Measurements from ENCODE around the gene PAPSS2. TPM values are rescaled to one million over a fixed set of nuclear protein-coding genes. Genes with fewer than 3 reads are reported as not detected.
"Not testable (repeated sequence)": the region's sequence is repeated elsewhere in the genome, so short reads cannot be mapped to it uniquely, and the experiment has no call there.

Gene PAPSS2
- total and polyA plus RNA-seq, 2 experiments from 2014 or later, result 13.2 to 19.6 TPM

GRCh38 chr10:87746911-87747310 lies 87.2 kb downstream of the PAPSS2 start:
- peaks cover 37% of the 10 kb centered on the region for H3K4me1 Mint-ChIP-seq
- Histone ChIP-seq H3K4me1 (ENCODE audit: insufficient read depth) (peaks cover 25% of the 10 kb centered on the region), H4K20me1 (replicated peaks; ENCODE audit: insufficient read depth) (no peaks in the 10 kb centered on the region), H3K9me2 (ENCODE audit: insufficient read depth) (no peaks in the 10 kb centered on the region; the same call in 1 of the 2 replicates), H3K79me2 (replicated peaks; ENCODE audit: insufficient read depth) (no peaks in the 10 kb centered on the region), H3K4me3 (no peak overlapping the region), H3K36me3 (ENCODE audit: insufficient read depth) (no peaks in the 10 kb centered on the region), H3K27ac (ENCODE audit: low read depth) (no peak overlapping the region), H3K27me3 (ENCODE audit: insufficient read depth) (no peaks in the 10 kb centered on the region), H2AFZ (no peak overlapping the region), H3K4me2 (no peak overlapping the region), H3F3A (replicated peaks; ENCODE audit: low read depth) (no peaks in the 10 kb centered on the region; the same call in 1 of the 2 replicates)
- TF ChIP-seq ZNF462 (CRISPR knock-in tag; IDR thresholded peaks at IDR 0.05), result no peak
- TF ChIP-seq, protein P1, sequence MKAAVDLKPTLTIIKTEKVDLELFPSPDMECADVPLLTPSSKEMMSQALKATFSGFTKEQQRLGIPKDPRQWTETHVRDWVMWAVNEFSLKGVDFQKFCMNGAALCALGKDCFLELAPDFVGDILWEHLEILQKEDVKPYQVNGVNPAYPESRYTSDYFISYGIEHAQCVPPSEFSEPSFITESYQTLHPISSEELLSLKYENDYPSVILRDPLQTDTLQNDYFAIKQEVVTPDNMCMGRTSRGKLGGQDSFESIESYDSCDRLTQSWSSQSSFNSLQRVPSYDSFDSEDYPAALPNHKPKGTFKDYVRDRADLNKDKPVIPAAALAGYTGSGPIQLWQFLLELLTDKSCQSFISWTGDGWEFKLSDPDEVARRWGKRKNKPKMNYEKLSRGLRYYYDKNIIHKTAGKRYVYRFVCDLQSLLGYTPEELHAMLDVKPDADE (IDR thresholded peaks at IDR 0.05), result no peak
- ATAC-seq, result no peak
- peaks cover 4% of the 10 kb centered on the region for H3K27me3 Mint-ChIP-seq (ENCODE audit: insufficient read depth, low read depth, poor library complexity)
- no peak overlapping the region for H3K4me3 Mint-ChIP-seq
- no peak overlapping the region for H3K27ac Mint-ChIP-seq
- peaks cover 28% of the 10 kb centered on the region for H3K36me3 Mint-ChIP-seq (ENCODE audit: low read depth)
- no peak for DNase-seq (ENCODE audit: low spot score)
- H3K9me3 Mint-ChIP-seq, result 0 out of 3 replicates have a peak, but pooled peaks cover 4% of the 10 kb centered on the region

DNA sequence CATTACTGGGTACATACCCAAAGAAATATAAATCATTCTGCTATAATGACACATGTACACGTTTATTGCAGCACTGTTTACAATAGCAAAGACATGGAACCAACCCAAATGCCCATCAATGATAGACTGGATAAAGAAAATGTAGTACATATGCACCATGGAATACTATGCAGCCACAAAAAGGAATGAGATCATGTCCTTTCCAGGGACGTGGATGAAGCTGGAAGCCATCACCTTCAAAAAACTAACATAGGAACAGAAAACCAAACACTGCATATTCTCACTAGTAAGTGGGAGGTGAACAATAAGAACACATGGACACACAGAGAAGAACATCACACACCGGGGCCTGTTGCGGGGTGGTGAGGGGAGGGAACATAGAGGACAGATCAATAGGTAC lies 88.6 kb downstream of the PAPSS2 start:
- not testable (repeated sequence) for DNase-seq (ENCODE audit: low spot score); H3K9me3 Mint-ChIP-seq; H3K9me2 ChIP-seq (ENCODE audit: insufficient read depth); H4K20me1 ChIP-seq (replicated peaks; ENCODE audit: insufficient read depth); H2AFZ ChIP-seq; H3K79me2 ChIP-seq (replicated peaks; ENCODE audit: insufficient read depth); H3K27me3 ChIP-seq (ENCODE audit: insufficient read depth); H3K4me3 ChIP-seq; H3K27ac ChIP-seq (ENCODE audit: low read depth); H3K4me2 ChIP-seq; ATAC-seq; H3K27ac Mint-ChIP-seq; H3K36me3 ChIP-seq (ENCODE audit: insufficient read depth); H3K4me3 Mint-ChIP-seq; H3K27me3 Mint-ChIP-seq (ENCODE audit: insufficient read depth, low read depth, poor library complexity); H3F3A ChIP-seq (replicated peaks; ENCODE audit: low read depth)
- H3K36me3 Mint-ChIP-seq (ENCODE audit: low read depth), result peaks cover 33% of the 10 kb centered on the region
- peaks cover 25% of the 10 kb centered on the region for H3K4me1 ChIP-seq (ENCODE audit: insufficient read depth)
- H3K4me1 Mint-ChIP-seq, result peaks cover 39% of the 10 kb centered on the region

All from GM23338 (cell line).